Stimulated activated CD8-positive, alpha-beta memory T cell treated with anti-CD3 and anti-CD28 coated beads, Interleukin-2, amount 100 ng/mL, for 1 hour (primary cell): ENCODE data around the gene LEF1.

Experiments used
- DNase-seq, 2 donors: peaks; one replicate each; pipeline ENCODE4 v3.0.0-alpha.2; 2020; ENCODE audit warnings: low read depth in 2 of 2

Gene LEF1

GRCh38 chr4:108168671-108169523 lies at the start of gene LEF1:
TSS of gene LEF1 (minus strand) at chr4:108168932. CDS start at chr4:108167767, 1,165 bp downstream.
- peak in 1 of 2 donors; percentile 57 for DNase-seq

GRCh38 chr4:108216510-108216909 lies 47.8 kb upstream of the LEF1 start:
- DNase-seq, result no peak

GRCh38 chr4:108215055-108215454 lies 46.3 kb upstream of the LEF1 start:
- DNase-seq, result no peak

GRCh38 chr4:108213723-108214122 lies 45.0 kb upstream of the LEF1 start:
- no peak for DNase-seq

- no peak for DNase-seq
These were observed 44.6 kb upstream of the LEF1 start for GRCh38 chr4:108213308-108213707.

- no peak for DNase-seq
These were observed 42.5 kb upstream of the LEF1 start for GRCh38 chr4:108210989-108211835.

GRCh38 chr4:108209489-108209888 lies 40.8 kb upstream of the LEF1 start:
- no peak for DNase-seq

GRCh38 chr4:108205859-108206258 lies 37.1 kb upstream of the LEF1 start:
- no peak for DNase-seq

GRCh38 chr4:108204518-108204917 lies 35.8 kb upstream of the LEF1 start:
- DNase-seq, result no peak

- DNase-seq, result no peak
These were observed 34.6 kb upstream of the LEF1 start for GRCh38 chr4:108203377-108203776.

- DNase-seq, result no peak
These were observed 33.0 kb upstream of the LEF1 start for GRCh38 chr4:108201774-108202173.

- no peak for DNase-seq
These were observed 31.1 kb upstream of the LEF1 start for GRCh38 chr4:108199881-108200280.

GRCh38 chr4:108193886-108194672 lies 25.3 kb upstream of the LEF1 start:
- DNase-seq, result no peak

GRCh38 chr4:108192935-108193334 lies 24.2 kb upstream of the LEF1 start:
- DNase-seq, result no peak

- DNase-seq, result no peak
These were observed 23.3 kb upstream of the LEF1 start for GRCh38 chr4:108192056-108192455.

- DNase-seq, result no peak
These were observed 22.7 kb upstream of the LEF1 start for GRCh38 chr4:108191269-108191914.

GRCh38 chr4:108188770-108189169 lies 20.0 kb upstream of the LEF1 start:
- no peak for DNase-seq

- no peak for DNase-seq
These were observed 16.5 kb upstream of the LEF1 start for GRCh38 chr4:108185252-108185651.

- DNase-seq, result no peak
These were observed 15.8 kb upstream of the LEF1 start for GRCh38 chr4:108184453-108185049.

GRCh38 chr4:108181704-108182103 lies 13.0 kb upstream of the LEF1 start:
- DNase-seq, result no peak

- DNase-seq, result no peak
These were observed 11.8 kb upstream of the LEF1 start for GRCh38 chr4:108180513-108180912.
